ENCODE data around the gene RSAD2.

The RSAD2 gene

DNA sequence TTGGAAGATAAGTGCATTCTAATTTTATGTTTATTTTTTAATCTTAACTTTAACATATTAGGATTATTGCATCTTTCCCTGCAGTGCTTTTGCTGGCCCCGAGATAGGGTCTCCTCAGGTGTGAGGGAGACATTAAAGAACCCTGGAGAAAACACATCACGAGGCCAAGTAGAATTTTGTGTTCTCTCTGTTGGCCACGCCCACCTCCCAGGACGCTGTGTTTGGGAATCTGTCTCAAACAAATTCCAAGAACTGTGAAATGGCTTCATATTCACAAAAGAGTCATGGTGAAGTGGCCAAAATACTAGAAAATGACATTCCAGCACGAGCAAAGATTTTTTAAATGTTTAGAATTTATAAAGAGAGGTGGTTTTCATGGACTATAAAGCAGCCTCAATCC is 67.0 kb downstream of the RSAD2 start:
- Histone ChIP-seq H3K4me3 (ENCODE audit: low read depth, low read length, poor library complexity, severe bottlenecking) (no peak overlapping the region), H3K27me3 (ENCODE audit: insufficient read depth, low read length) (0 out of 2 replicates have a peak, but pooled peaks cover 4% of the 10 kb centered on the region), H3K36me3 (ENCODE audit: insufficient read depth, low read length) (no peaks in the 10 kb centered on the region), H3K9ac (ENCODE audit: low read length) (no peak overlapping the region), H3F3A (ENCODE audit: insufficient read depth, low read length) (no peaks in the 10 kb centered on the region), H4K20me1 (ENCODE audit: insufficient read depth, low read length) (no peaks in the 10 kb centered on the region), H3K79me2 (ENCODE audit: insufficient read depth, low read length) (no peaks in the 10 kb centered on the region), H3K4me1 (ENCODE audit: insufficient read depth, low read length, severe bottlenecking) (no peaks in the 10 kb centered on the region), H3K4me2 (ENCODE audit: low read length) (no peak overlapping the region), H2AFZ (ENCODE audit: low read length) (no peak overlapping the region), H3K9me2 (ENCODE audit: low read depth, low read length) (no peaks in the 10 kb centered on the region), H3K9me3 (ENCODE audit: low read length) (no peaks in the 10 kb centered on the region), H3K27ac (ENCODE audit: low read depth, low read length, poor library complexity, severe bottlenecking) (no peak overlapping the region)
- TF ChIP-seq EZH2 (IDR thresholded peaks at IDR 0.05; ENCODE audit: borderline replicate concordance, low read length): no peak
- TF ChIP-seq, protein P1, sequence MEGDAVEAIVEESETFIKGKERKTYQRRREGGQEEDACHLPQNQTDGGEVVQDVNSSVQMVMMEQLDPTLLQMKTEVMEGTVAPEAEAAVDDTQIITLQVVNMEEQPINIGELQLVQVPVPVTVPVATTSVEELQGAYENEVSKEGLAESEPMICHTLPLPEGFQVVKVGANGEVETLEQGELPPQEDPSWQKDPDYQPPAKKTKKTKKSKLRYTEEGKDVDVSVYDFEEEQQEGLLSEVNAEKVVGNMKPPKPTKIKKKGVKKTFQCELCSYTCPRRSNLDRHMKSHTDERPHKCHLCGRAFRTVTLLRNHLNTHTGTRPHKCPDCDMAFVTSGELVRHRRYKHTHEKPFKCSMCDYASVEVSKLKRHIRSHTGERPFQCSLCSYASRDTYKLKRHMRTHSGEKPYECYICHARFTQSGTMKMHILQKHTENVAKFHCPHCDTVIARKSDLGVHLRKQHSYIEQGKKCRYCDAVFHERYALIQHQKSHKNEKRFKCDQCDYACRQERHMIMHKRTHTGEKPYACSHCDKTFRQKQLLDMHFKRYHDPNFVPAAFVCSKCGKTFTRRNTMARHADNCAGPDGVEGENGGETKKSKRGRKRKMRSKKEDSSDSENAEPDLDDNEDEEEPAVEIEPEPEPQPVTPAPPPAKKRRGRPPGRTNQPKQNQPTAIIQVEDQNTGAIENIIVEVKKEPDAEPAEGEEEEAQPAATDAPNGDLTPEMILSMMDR (IDR thresholded peaks at IDR 0.05; ENCODE audit: low read length): no peak

DNA sequence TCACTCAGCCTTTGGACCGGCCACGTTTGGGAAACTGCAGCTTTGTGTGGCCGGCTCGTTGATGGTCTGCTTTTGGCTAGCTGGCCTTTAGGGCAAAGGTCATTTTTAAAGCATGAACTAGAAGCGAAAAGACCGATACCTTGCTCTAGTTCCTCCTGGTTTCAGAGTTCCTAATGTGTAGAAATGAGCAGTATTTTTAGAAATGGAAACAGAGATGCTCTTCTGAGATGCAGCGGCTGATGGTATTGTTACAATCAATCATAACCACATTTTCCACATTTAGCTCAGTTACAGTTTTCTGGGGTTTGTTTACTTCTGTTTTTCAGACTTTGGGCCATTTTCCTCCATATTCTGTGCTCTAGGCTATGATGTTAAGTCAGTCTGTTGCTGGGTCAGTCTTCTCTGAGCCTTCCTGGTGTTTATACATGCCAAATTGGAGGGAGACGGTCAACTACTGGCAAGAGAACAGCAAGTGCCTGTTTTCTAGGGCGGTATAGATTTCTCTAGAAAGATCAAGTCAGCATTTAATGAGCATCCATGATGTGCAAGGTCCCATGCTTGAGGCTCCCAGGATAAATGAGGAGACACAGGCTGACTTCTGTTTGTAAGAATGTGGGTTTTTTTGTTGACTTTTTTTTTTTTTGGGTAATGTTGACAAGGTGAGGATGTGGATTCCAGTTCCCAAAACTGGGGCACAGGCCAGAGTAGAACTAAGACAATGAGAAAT is 67.7 kb downstream of the RSAD2 start:
- Histone ChIP-seq H3K4me1 (ENCODE audit: insufficient read depth, low read length, severe bottlenecking) (no peaks in the 10 kb centered on the region), H4K20me1 (ENCODE audit: insufficient read depth, low read length) (no peaks in the 10 kb centered on the region), H3K36me3 (ENCODE audit: insufficient read depth, low read length) (no peaks in the 10 kb centered on the region), H3K9me3 (ENCODE audit: low read length) (no peaks in the 10 kb centered on the region), H3K4me3 (ENCODE audit: low read depth, low read length, poor library complexity, severe bottlenecking) (no peak overlapping the region), H3F3A (ENCODE audit: insufficient read depth, low read length) (no peaks in the 10 kb centered on the region), H3K79me2 (ENCODE audit: insufficient read depth, low read length) (no peaks in the 10 kb centered on the region), H3K27ac (ENCODE audit: low read depth, low read length, poor library complexity, severe bottlenecking) (no peak overlapping the region), H2AFZ (ENCODE audit: low read length) (no peak overlapping the region), H3K9ac (ENCODE audit: low read length) (no peak overlapping the region), H3K4me2 (ENCODE audit: low read length) (no peak overlapping the region), H3K9me2 (ENCODE audit: low read depth, low read length) (no peaks in the 10 kb centered on the region), H3K27me3 (ENCODE audit: insufficient read depth, low read length) (0 out of 2 replicates have a peak, but pooled peaks cover 4% of the 10 kb centered on the region)
- TF ChIP-seq, protein P1 (IDR thresholded peaks at IDR 0.05; ENCODE audit: low read length): no peak
- no peak for TF ChIP-seq EZH2 (IDR thresholded peaks at IDR 0.05; ENCODE audit: borderline replicate concordance, low read length)

DNA sequence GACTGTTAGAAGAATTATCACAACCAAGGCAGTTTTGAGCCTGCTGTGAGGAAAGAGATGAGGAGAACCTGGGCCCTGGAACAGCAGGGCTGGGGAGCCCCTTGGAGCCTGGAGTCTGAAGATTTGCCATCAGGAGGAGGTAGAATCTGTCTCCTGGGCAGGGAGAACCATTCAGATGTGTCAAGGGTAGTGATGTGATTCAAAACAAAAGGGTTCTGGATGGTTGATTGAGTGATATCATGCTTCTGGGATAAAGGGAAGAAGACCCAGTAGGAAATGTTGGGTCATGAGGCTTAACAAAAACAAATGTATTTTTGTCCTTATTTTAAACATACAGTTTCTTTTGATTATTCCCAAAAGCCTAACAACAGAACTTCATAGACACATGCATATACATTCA is 68.2 kb downstream of the RSAD2 start:
- Histone ChIP-seq H3K4me3 (ENCODE audit: low read depth, low read length, poor library complexity, severe bottlenecking) (no peak overlapping the region), H3K27me3 (ENCODE audit: insufficient read depth, low read length) (0 out of 2 replicates have a peak, but pooled peaks cover 4% of the 10 kb centered on the region), H3K36me3 (ENCODE audit: insufficient read depth, low read length) (no peaks in the 10 kb centered on the region), H3K79me2 (ENCODE audit: insufficient read depth, low read length) (no peaks in the 10 kb centered on the region), H2AFZ (ENCODE audit: low read length) (no peak overlapping the region), H3K9ac (ENCODE audit: low read length) (no peak overlapping the region), H3K4me2 (ENCODE audit: low read length) (no peak overlapping the region), H3K4me1 (ENCODE audit: insufficient read depth, low read length, severe bottlenecking) (no peaks in the 10 kb centered on the region), H4K20me1 (ENCODE audit: insufficient read depth, low read length) (no peaks in the 10 kb centered on the region), H3K27ac (ENCODE audit: low read depth, low read length, poor library complexity, severe bottlenecking) (no peak overlapping the region), H3K9me3 (ENCODE audit: low read length) (no peaks in the 10 kb centered on the region), H3F3A (ENCODE audit: insufficient read depth, low read length) (no peaks in the 10 kb centered on the region), H3K9me2 (ENCODE audit: low read depth, low read length) (no peaks in the 10 kb centered on the region)
- no peak for TF ChIP-seq EZH2 (IDR thresholded peaks at IDR 0.05; ENCODE audit: borderline replicate concordance, low read length)
- TF ChIP-seq, protein P1 (IDR thresholded peaks at IDR 0.05; ENCODE audit: low read length): no peak
